MM.1S (cell line): ENCODE results near the gene GFRA3.

ENCODE experiments used
- EZH2 ChIP-seq: fragments of 300-600 bp; sonication (generic); optimal IDR thresholded peaks from 2 replicates; pipeline ENCODE3; 2017; ENCODE audit warnings: low read depth, mild to moderate bottlenecking, antibody characterized with exemption, low read length, mixed read lengths
- EZH2phosphoT487 ChIP-seq: fragments of 300-600 bp; sonication (generic); IDR thresholded peaks from 2 replicates; pipeline ENCODE4 v1.6.1; 2018; ENCODE audit warnings: antibody characterized with exemption, low read length
- TF ChIP-seq, protein P1 (sequence below): fragments of 300-600 bp; sonication (generic); IDR thresholded peaks from 2 replicates; pipeline ENCODE4 v1.5.1; 2016; ENCODE audit warnings: antibody characterized with exemption, low read length, mixed read lengths

DNA sequence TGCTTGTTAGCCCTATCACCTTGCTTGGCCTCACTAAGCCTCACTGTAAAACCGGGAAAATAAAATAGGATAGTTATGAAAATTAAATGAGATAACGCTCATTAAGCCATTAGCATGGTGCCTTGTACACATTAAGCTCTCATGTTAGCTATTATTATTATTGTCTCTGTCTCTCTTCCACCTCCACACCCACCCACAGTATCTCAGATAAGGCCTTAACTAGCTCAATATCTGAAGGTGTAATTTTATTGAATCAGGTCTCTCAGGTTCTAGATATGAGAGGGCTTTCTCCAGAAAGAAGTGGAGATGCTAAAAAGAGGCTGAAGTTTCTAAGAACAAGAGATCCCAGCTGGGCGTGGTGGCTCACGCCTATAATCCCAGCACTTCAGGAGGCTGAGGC, 27.6 kb downstream of the GFRA3 start:
- TF ChIP-seq, protein P1, sequence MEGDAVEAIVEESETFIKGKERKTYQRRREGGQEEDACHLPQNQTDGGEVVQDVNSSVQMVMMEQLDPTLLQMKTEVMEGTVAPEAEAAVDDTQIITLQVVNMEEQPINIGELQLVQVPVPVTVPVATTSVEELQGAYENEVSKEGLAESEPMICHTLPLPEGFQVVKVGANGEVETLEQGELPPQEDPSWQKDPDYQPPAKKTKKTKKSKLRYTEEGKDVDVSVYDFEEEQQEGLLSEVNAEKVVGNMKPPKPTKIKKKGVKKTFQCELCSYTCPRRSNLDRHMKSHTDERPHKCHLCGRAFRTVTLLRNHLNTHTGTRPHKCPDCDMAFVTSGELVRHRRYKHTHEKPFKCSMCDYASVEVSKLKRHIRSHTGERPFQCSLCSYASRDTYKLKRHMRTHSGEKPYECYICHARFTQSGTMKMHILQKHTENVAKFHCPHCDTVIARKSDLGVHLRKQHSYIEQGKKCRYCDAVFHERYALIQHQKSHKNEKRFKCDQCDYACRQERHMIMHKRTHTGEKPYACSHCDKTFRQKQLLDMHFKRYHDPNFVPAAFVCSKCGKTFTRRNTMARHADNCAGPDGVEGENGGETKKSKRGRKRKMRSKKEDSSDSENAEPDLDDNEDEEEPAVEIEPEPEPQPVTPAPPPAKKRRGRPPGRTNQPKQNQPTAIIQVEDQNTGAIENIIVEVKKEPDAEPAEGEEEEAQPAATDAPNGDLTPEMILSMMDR: no peak
- TF ChIP-seq EZH2 (no peak), EZH2phosphoT487 (no peak)
